ENCODE data around the gene IPMK.

Gene IPMK

GRCh38 chr10:58240531-58240930, 27.2 kb downstream of the IPMK start:
- TF ChIP-seq RAD21 (IDR thresholded peaks at IDR 0.05; ENCODE audit: low read depth) = no peak
- no peak for TF ChIP-seq TEAD4 (IDR thresholded peaks at IDR 0.05)
- TF ChIP-seq EGR1 (IDR thresholded peaks at IDR 0.05) = no peak
- TF ChIP-seq TCF12 (IDR thresholded peaks at IDR 0.05; ENCODE audit: low read depth) = no peak
- TF ChIP-seq EP300 (IDR thresholded peaks at IDR 0.05; ENCODE audit: borderline replicate concordance) = no peak
- TF ChIP-seq USF1 (IDR thresholded peaks at IDR 0.05) = no peak
- TF ChIP-seq CEBPB (IDR thresholded peaks at IDR 0.05) = no peak
- no peak for TF ChIP-seq CREB1 (IDR thresholded peaks at IDR 0.05; ENCODE audit: low read depth)
- no peak for TF ChIP-seq TAF1 (IDR thresholded peaks at IDR 0.05; ENCODE audit: low read depth)
- no peak for TF ChIP-seq ZBTB7A (IDR thresholded peaks at IDR 0.05; ENCODE audit: low read depth)
- no peak for TF ChIP-seq REST (IDR thresholded peaks at IDR 0.05; ENCODE audit: low read depth)
- TF ChIP-seq YY1 (IDR thresholded peaks at IDR 0.05; ENCODE audit: low read depth) = no peak
- no peak for TF ChIP-seq MAX (IDR thresholded peaks at IDR 0.05)
- TF ChIP-seq NFIC (IDR thresholded peaks at IDR 0.05) = no peak
- no peak for TF ChIP-seq FOXM1 (IDR thresholded peaks at IDR 0.05; ENCODE audit: borderline replicate concordance, low read depth)

GRCh38 chr10:58239561-58240169, 28.0 kb downstream of the IPMK start:
- TF ChIP-seq RAD21 (IDR thresholded peaks at IDR 0.05; ENCODE audit: low read depth) (no peak), FOXM1 (IDR thresholded peaks at IDR 0.05; ENCODE audit: borderline replicate concordance, low read depth) (no peak), TCF12 (IDR thresholded peaks at IDR 0.05; ENCODE audit: low read depth) (no peak), CREB1 (IDR thresholded peaks at IDR 0.05; ENCODE audit: low read depth) (no peak), ZBTB7A (IDR thresholded peaks at IDR 0.05; ENCODE audit: low read depth) (no peak)

GRCh38 chr10:58237014-58237834, 30.5 kb downstream of the IPMK start:
- no peak for TF ChIP-seq REST (IDR thresholded peaks at IDR 0.05; ENCODE audit: low read depth)
- no peak for TF ChIP-seq USF1 (IDR thresholded peaks at IDR 0.05)
- TF ChIP-seq ZBTB7A (IDR thresholded peaks at IDR 0.05; ENCODE audit: low read depth) = no peak

- TF ChIP-seq USF1 (IDR thresholded peaks at IDR 0.05) (no peak), TCF12 (IDR thresholded peaks at IDR 0.05; ENCODE audit: low read depth) (no peak), YY1 (IDR thresholded peaks at IDR 0.05; ENCODE audit: low read depth) (no peak)
Observed at GRCh38 chr10:58225654-58226053, 42.0 kb downstream of the IPMK start.

GRCh38 chr10:58220769-58221451, 46.8 kb downstream of the IPMK start:
- TF ChIP-seq TAF1 (IDR thresholded peaks at IDR 0.05; ENCODE audit: low read depth) = no peak
- TF ChIP-seq CREB1 (IDR thresholded peaks at IDR 0.05; ENCODE audit: low read depth) = no peak
- no peak for TF ChIP-seq TCF12 (IDR thresholded peaks at IDR 0.05; ENCODE audit: low read depth)
- TF ChIP-seq CEBPB (IDR thresholded peaks at IDR 0.05) = no peak
- no peak for TF ChIP-seq FOXM1 (IDR thresholded peaks at IDR 0.05; ENCODE audit: borderline replicate concordance, low read depth)

GRCh38 chr10:58219875-58220274, 47.8 kb downstream of the IPMK start:
- TF ChIP-seq REST (IDR thresholded peaks at IDR 0.05; ENCODE audit: low read depth) (no peak), TCF12 (IDR thresholded peaks at IDR 0.05; ENCODE audit: low read depth) (no peak), EGR1 (IDR thresholded peaks at IDR 0.05) (no peak)

All from Ishikawa (cell line).